Mucosa of rectum (tissue), 2 donors: ENCODE measurements around the gene C6orf163.
A peak's percentile ranks its signal among the peaks of the same experiment; 100 is the strongest.

ENCODE experiments used
- H3K27ac ChIP-seq, 2 donors: one replicate each; pipeline ENCODE4 v1.7.0; 2013; ENCODE audit warnings: inconsistent platforms in 2 of 2, low read depth in 2 of 2, low read length in 2 of 2
- H3K27me3 ChIP-seq, 2 donors: one replicate each; pipeline ENCODE4 v1.7.0; 2013; ENCODE audit warnings: low read length in 2 of 2; ENCODE audit not compliant: control insufficient read depth in 2 of 2, insufficient read depth in 2 of 2
- H3K36me3 ChIP-seq, 2 donors: one replicate each; pipeline ENCODE4 v1.7.0; 2013; ENCODE audit warnings: low read length in 2 of 2; ENCODE audit not compliant: control insufficient read depth in 2 of 2, insufficient read depth in 2 of 2
- H3K4me1 ChIP-seq, 2 donors: one replicate each; pipeline ENCODE4 v1.7.0; 2013; ENCODE audit warnings: low read length in 2 of 2, mild to moderate bottlenecking in 1 of 2; ENCODE audit not compliant: control insufficient read depth in 2 of 2, insufficient read depth in 2 of 2
- H3K4me3 ChIP-seq, 2 donors: one replicate each; pipeline ENCODE4 v1.7.0; 2013; ENCODE audit warnings: low read length in 2 of 2
- H3K9ac ChIP-seq, 2 donors: one replicate each; pipeline ENCODE4 v1.7.0; 2013; ENCODE audit warnings: low read length in 2 of 2, low read depth in 1 of 2, mild to moderate bottlenecking in 1 of 2
- H3K9me3 ChIP-seq, 2 donors: one replicate each; pipeline ENCODE4 v1.7.0; 2013; ENCODE audit warnings: low read length in 2 of 2; ENCODE audit not compliant: control insufficient read depth in 2 of 2
- donor health status: healthy.
- donor health status: Normal muscosa, but diverticular disease.

C6orf163 gene

DNA sequence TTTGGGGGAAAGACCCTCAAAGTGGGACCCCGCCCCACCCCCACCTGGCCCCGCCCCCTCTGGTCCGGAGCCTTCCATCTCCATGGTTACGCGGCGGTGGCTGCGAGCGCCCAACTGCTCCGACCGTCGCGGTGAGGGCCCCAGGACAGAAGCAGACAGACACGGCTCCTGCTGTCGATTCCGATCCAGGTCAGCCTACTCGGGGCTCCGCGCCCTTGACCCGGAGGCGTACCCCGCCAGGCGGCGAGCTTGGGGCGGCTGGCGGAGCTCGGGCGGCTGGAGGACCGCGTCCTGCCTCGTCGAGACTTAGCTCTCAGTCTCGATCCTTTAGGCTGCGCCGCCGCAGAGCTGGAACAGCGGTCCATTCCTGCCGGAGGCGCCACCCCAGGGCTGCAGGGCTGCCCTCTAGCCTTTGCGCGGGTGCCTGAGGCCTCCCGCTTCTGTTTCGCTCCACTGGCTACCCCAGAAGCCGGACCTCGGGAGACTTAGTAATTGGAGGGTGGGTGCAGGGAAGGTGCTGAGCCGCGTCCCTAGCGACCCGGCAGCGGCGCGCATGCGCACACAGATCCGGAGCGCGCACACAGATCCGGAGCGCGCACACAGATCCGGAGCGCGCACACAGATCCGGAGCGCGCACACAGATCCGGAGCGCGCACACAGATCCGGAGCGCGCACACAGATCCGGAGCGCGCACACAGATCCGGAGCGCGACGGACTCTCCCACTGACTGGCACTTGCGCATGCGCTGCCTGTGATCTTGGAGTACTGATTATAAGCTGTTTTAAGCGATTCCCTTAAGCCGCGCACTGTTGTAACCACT lies 63.5 kb downstream of the C6orf163 start, which contains the start of gene CFAP206:
Gene CFAP206, plus strand, starts transcription at position 72 of the 820 bp plus-strand sequence. CDS start 1,868 bp downstream, outside the sequence.
- Histone ChIP-seq H3K4me1 (peaks cover 3 to 4% of the 10 kb centered on the region in 2 donors), H3K9ac (peak within 1 kb of the TSS; percentile 75 to 84), H3K36me3 (no peaks in the 10 kb centered on the region)

DNA sequence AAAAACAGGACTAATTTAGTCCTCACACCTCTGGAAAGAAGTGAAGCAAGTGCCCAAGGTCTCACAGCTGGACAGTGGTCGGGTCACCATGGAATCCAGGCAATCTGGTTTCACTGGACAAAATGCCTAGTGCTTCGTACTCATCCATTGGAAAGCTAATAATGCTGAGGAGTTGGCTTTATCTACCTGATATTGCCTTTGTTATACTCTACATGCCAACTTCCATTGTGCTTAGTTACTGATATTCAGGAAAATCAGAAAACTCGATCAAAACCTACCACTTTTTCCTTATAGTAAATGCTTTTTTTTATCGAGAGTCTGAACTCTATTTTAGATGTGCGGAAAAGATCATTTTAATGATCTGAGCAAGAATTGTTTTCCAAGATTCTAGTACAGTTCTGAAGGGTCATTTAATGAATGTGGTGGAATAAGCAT lies 64.1 kb downstream of the C6orf163 start:
- peak overlapping the region; percentile 75 to 84 for H3K9ac ChIP-seq
- H3K4me1 ChIP-seq, result peaks cover 3 to 4% of the 10 kb centered on the region in 2 donors
- H3K36me3 ChIP-seq, result no peaks in the 10 kb centered on the region
- H3K27ac ChIP-seq, result peak overlapping the region; percentile 39 to 66
- peak overlapping the region; percentile 66 to 94 for H3K4me3 ChIP-seq
- H3K9me3 ChIP-seq, result no peaks in the 10 kb centered on the region
- no peaks in the 10 kb centered on the region for H3K27me3 ChIP-seq

More for the DNA sequence above, 63.5 kb downstream of the C6orf163 start, which contains the start of gene CFAP206:
- no peaks in the 10 kb centered on the region for H3K27me3 ChIP-seq
- H3K9me3 ChIP-seq, result no peaks in the 10 kb centered on the region
- H3K4me3 ChIP-seq, result peak within 1 kb of the TSS; percentile 81 to 94
- H3K27ac ChIP-seq, result peak within 1 kb of the TSS; percentile 66 to 67
